Measurements from ENCODE around the gene NOD1. TPM values are rescaled to one million over a fixed set of nuclear protein-coding genes. Genes with fewer than 3 reads are reported as not detected.

Gene NOD1
- total RNA-seq, 1 donor: 7.5 TPM

GRCh38 chr7:30428246-30429155 is 50.1 kb downstream of the NOD1 start:
- no peak for DNase-seq (ENCODE audit: low read depth)
- TF ChIP-seq CTCF (IDR thresholded peaks at IDR 0.05; ENCODE audit: insufficient read depth, low read length): no peak

GRCh38 chr7:30427296-30428070 is 51.1 kb downstream of the NOD1 start:
- DNase-seq (ENCODE audit: low read depth): no peak
- no peak overlapping the region for H3K4me3 ChIP-seq (ENCODE audit: low read depth, low read length)
- no peak for TF ChIP-seq CTCF (IDR thresholded peaks at IDR 0.05; ENCODE audit: insufficient read depth, low read length)

More at GRCh38 chr7:30428246-30429155, 50.1 kb downstream of the NOD1 start:
- H3K4me3 ChIP-seq (ENCODE audit: low read depth, low read length): no peak overlapping the region

- TF ChIP-seq CTCF (IDR thresholded peaks at IDR 0.05; ENCODE audit: insufficient read depth, low read length): no peak
- DNase-seq (ENCODE audit: low read depth): no peak
- H3K4me3 ChIP-seq (ENCODE audit: low read depth, low read length): no peak overlapping the region
These were observed 54.1 kb downstream of the NOD1 start for GRCh38 chr7:30424506-30424905.

- TF ChIP-seq CTCF (IDR thresholded peaks at IDR 0.05; ENCODE audit: insufficient read depth, low read length): no peak
- no peak overlapping the region for H3K4me3 ChIP-seq (ENCODE audit: low read depth, low read length)
- DNase-seq (ENCODE audit: low read depth): no peak
These were observed 54.6 kb downstream of the NOD1 start for GRCh38 chr7:30423788-30424505.

- peak; percentile 53 for DNase-seq (ENCODE audit: low read depth)
- no peak overlapping the region for H3K4me3 ChIP-seq (ENCODE audit: low read depth, low read length)
- TF ChIP-seq CTCF (IDR thresholded peaks at IDR 0.05; ENCODE audit: insufficient read depth, low read length): no peak
These were observed 55.7 kb downstream of the NOD1 start for GRCh38 chr7:30422922-30423321.

- no peak for DNase-seq (ENCODE audit: low read depth)
- TF ChIP-seq CTCF (IDR thresholded peaks at IDR 0.05; ENCODE audit: insufficient read depth, low read length): no peak
- no peak overlapping the region for H3K4me3 ChIP-seq (ENCODE audit: low read depth, low read length)
These were observed 56.9 kb downstream of the NOD1 start for GRCh38 chr7:30421647-30422196.

All from fibroblast of the aortic adventitia (primary cell).